Loucy (cell line): ENCODE results near the gene A1CF.

Experiments used
- EZH2phosphoT487 ChIP-seq: fragments of 200-600 bp; IDR thresholded peaks from 2 replicates; pipeline ENCODE4 v1.6.1; 2018; ENCODE audit warnings: antibody characterized with exemption, mild to moderate bottlenecking, moderate library complexity, borderline replicate concordance
- TF ChIP-seq, protein P1 (sequence below): fragments of 200-600 bp; sonication (generic); conservative IDR thresholded peaks from 2 replicates; pipeline ENCODE4 v1.5.1; 2014; ENCODE audit warnings: mild to moderate bottlenecking, antibody characterized with exemption, low read length

DNA sequence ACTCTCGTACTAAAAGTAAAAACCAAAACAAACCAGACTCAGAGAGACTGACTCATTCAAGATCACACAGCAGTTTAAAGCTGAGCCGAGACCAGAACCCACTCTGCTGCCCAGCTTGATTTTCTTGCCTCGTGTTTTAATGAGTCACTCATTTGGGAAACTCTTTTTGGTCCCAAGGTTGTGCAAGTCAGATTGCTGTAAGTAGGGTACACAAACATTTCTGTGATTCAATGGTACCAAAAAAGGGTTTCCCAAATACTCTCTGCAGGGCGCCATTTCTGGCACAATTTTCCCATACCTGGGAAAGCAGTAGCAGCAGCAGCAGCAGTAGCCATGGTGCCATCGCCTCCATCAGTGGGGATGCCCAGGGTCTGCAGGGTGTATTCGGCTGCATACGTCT, 75.8 kb downstream of the A1CF start:
- TF ChIP-seq, protein P1, sequence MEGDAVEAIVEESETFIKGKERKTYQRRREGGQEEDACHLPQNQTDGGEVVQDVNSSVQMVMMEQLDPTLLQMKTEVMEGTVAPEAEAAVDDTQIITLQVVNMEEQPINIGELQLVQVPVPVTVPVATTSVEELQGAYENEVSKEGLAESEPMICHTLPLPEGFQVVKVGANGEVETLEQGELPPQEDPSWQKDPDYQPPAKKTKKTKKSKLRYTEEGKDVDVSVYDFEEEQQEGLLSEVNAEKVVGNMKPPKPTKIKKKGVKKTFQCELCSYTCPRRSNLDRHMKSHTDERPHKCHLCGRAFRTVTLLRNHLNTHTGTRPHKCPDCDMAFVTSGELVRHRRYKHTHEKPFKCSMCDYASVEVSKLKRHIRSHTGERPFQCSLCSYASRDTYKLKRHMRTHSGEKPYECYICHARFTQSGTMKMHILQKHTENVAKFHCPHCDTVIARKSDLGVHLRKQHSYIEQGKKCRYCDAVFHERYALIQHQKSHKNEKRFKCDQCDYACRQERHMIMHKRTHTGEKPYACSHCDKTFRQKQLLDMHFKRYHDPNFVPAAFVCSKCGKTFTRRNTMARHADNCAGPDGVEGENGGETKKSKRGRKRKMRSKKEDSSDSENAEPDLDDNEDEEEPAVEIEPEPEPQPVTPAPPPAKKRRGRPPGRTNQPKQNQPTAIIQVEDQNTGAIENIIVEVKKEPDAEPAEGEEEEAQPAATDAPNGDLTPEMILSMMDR = no peak
- no peak for TF ChIP-seq EZH2phosphoT487
